Activated CD4-positive, alpha-beta T cell treated with anti-CD3 and anti-CD28 coated beads, Interleukin-2, Interleukin-4, amounts not matched to agents 100 ng/mL and 50 ng/mL, durations not matched to agents 16 hours and 8 hours (primary cell): ENCODE measurements around the gene RAF1.
"Not testable (repeated sequence)": the region's sequence is repeated elsewhere in the genome, so short reads cannot be mapped to it uniquely, and the experiment has no call there.

Experiments
- DNase-seq: peaks from one replicate; pipeline ENCODE4 v3.0.0-alpha.2; 2020; ENCODE audit warnings: low spot score

RAF1 gene

GRCh38 chr3:12663936-12664908, at the start of gene RAF1:
RAF1 (minus strand) TSS chr3:12664117; CDS start chr3:12618721, 45,396 bp downstream.
- DNase-seq, result peak; percentile 98

GRCh38 chr3:12710062-12710461, 46.1 kb upstream of the RAF1 start:
- DNase-seq, result no peak

- DNase-seq, result no peak
Measured at GRCh38 chr3:12709334-12709733, 45.4 kb upstream of the RAF1 start.

GRCh38 chr3:12708584-12709192, 44.8 kb upstream of the RAF1 start:
- DNase-seq, result no peak

- DNase-seq, result no peak
Measured at GRCh38 chr3:12707449-12707848, 43.5 kb upstream of the RAF1 start.

- DNase-seq, result peak; percentile 77
Measured at GRCh38 chr3:12706504-12707253, 42.8 kb upstream of the RAF1 start.

GRCh38 chr3:12705981-12706380, 42.1 kb upstream of the RAF1 start:
- DNase-seq, result no peak

- no peak for DNase-seq
Measured at GRCh38 chr3:12705374-12705926, 41.5 kb upstream of the RAF1 start.

GRCh38 chr3:12702501-12702900, 38.6 kb upstream of the RAF1 start:
- DNase-seq, result no peak

GRCh38 chr3:12701601-12702000, 37.7 kb upstream of the RAF1 start:
- DNase-seq, result not testable (repeated sequence)

- DNase-seq, result no peak
Measured at GRCh38 chr3:12700800-12701199, 36.9 kb upstream of the RAF1 start.

- no peak for DNase-seq
Measured at GRCh38 chr3:12695916-12696315, 32.0 kb upstream of the RAF1 start.

GRCh38 chr3:12695112-12695511, 31.2 kb upstream of the RAF1 start:
- no peak for DNase-seq

- DNase-seq, result no peak
Measured at GRCh38 chr3:12692444-12692843, 28.5 kb upstream of the RAF1 start.

- DNase-seq, result no peak
Measured at GRCh38 chr3:12689997-12690711, 26.2 kb upstream of the RAF1 start.

- no peak for DNase-seq
Measured at GRCh38 chr3:12687948-12688347, 24.0 kb upstream of the RAF1 start.

- no peak for DNase-seq
Measured at GRCh38 chr3:12686096-12686495, 22.2 kb upstream of the RAF1 start.

GRCh38 chr3:12681943-12682390, 18.1 kb upstream of the RAF1 start:
- DNase-seq, result no peak

GRCh38 chr3:12681089-12681942, 17.4 kb upstream of the RAF1 start:
- DNase-seq, result no peak

- no peak for DNase-seq
Measured at GRCh38 chr3:12679468-12679867, 15.6 kb upstream of the RAF1 start.

- DNase-seq, result no peak
Measured at GRCh38 chr3:12677616-12678015, 13.7 kb upstream of the RAF1 start.
